Measurements from ENCODE around the gene SLCO1A2.

Gene SLCO1A2

GRCh38 chr12:21346542-21347205 is 12.0 kb upstream of the SLCO1A2 start:
- no peaks in the 10 kb centered on the region for H4K20me1 ChIP-seq (ENCODE audit: insufficient read depth, low read length)
- ATAC-seq (ENCODE audit: insufficient read depth, low read depth) (no peak), DNase-seq (no peak)
- no peaks in the 10 kb centered on the region for H3K27me3 ChIP-seq (ENCODE audit: insufficient read depth, low read length, poor library complexity)
- H3K9ac ChIP-seq (ENCODE audit: low read depth, low read length) = no peak overlapping the region
- no peaks in the 10 kb centered on the region for H3K4me1 ChIP-seq (ENCODE audit: insufficient read depth, low read length)
- no peaks in the 10 kb centered on the region for H3K9me3 ChIP-seq (ENCODE audit: insufficient read depth, low read length, severe bottlenecking)
- H3K4me3 ChIP-seq (ENCODE audit: low read depth in 1 of 2, low read length in 2 of 2) = no peak overlapping the region
- H2AFZ ChIP-seq (ENCODE audit: low read depth, low read length) = no peak overlapping the region
- no peaks in the 10 kb centered on the region for H3K36me3 ChIP-seq (ENCODE audit: insufficient read depth, low read length)
- no peak overlapping the region for H3K4me2 ChIP-seq (ENCODE audit: insufficient read depth, low read length)
- no peaks in the 10 kb centered on the region for H3K79me2 ChIP-seq (ENCODE audit: insufficient read depth, low read length)
- no peak overlapping the region for H3K27ac ChIP-seq (ENCODE audit: low read length)
- TF ChIP-seq CTCF (IDR thresholded peaks at IDR 0.05; ENCODE audit: borderline replicate concordance, extremely low read depth, low read length, poor library complexity, severe bottlenecking) = no peak
- no peak for TF ChIP-seq EZH2 (IDR thresholded peaks at IDR 0.05; ENCODE audit: borderline replicate concordance, low read depth, low read length, severe bottlenecking)

GRCh38 chr12:21343636-21344035 is 8.9 kb upstream of the SLCO1A2 start:
- H3K27ac ChIP-seq (ENCODE audit: low read length) = no peak overlapping the region
- no peak overlapping the region for H3K9ac ChIP-seq (ENCODE audit: low read depth, low read length)
- ATAC-seq (ENCODE audit: insufficient read depth, low read depth) (no peak), DNase-seq (no peak)
- no peaks in the 10 kb centered on the region for H3K27me3 ChIP-seq (ENCODE audit: insufficient read depth, low read length, poor library complexity)
- no peak overlapping the region for H3K4me3 ChIP-seq (ENCODE audit: low read depth in 1 of 2, low read length in 2 of 2)
- H3K4me2 ChIP-seq (ENCODE audit: insufficient read depth, low read length) = no peak overlapping the region
- no peaks in the 10 kb centered on the region for H4K20me1 ChIP-seq (ENCODE audit: insufficient read depth, low read length)
- no peak for TF ChIP-seq CTCF (IDR thresholded peaks at IDR 0.05; ENCODE audit: borderline replicate concordance, extremely low read depth, low read length, poor library complexity, severe bottlenecking)
- no peak for TF ChIP-seq EZH2 (IDR thresholded peaks at IDR 0.05; ENCODE audit: borderline replicate concordance, low read depth, low read length, severe bottlenecking)
- H2AFZ ChIP-seq (ENCODE audit: low read depth, low read length) = no peak overlapping the region
- H3K79me2 ChIP-seq (ENCODE audit: insufficient read depth, low read length) = no peaks in the 10 kb centered on the region
- H3K9me3 ChIP-seq (ENCODE audit: insufficient read depth, low read length, severe bottlenecking) = no peaks in the 10 kb centered on the region
- no peaks in the 10 kb centered on the region for H3K36me3 ChIP-seq (ENCODE audit: insufficient read depth, low read length)
- H3K4me1 ChIP-seq (ENCODE audit: insufficient read depth, low read length) = no peaks in the 10 kb centered on the region

- Histone ChIP-seq H3K36me3 (ENCODE audit: insufficient read depth, low read length) (no peaks in the 10 kb centered on the region), H3K79me2 (ENCODE audit: insufficient read depth, low read length) (no peaks in the 10 kb centered on the region), H3K4me1 (ENCODE audit: insufficient read depth, low read length) (no peaks in the 10 kb centered on the region), H3K9me3 (ENCODE audit: insufficient read depth, low read length, severe bottlenecking) (no peaks in the 10 kb centered on the region), H3K9ac (ENCODE audit: low read depth, low read length) (no peak overlapping the region), H2AFZ (ENCODE audit: low read depth, low read length) (no peak overlapping the region), H3K4me2 (ENCODE audit: insufficient read depth, low read length) (no peak overlapping the region), H3K27ac (ENCODE audit: low read length) (no peak overlapping the region), H4K20me1 (ENCODE audit: insufficient read depth, low read length) (no peaks in the 10 kb centered on the region), H3K4me3 (ENCODE audit: low read depth in 1 of 2, low read length in 2 of 2) (no peak overlapping the region), H3K27me3 (ENCODE audit: insufficient read depth, low read length, poor library complexity) (no peaks in the 10 kb centered on the region)
- TF ChIP-seq CTCF (IDR thresholded peaks at IDR 0.05; ENCODE audit: borderline replicate concordance, extremely low read depth, low read length, poor library complexity, severe bottlenecking) = no peak
- TF ChIP-seq EZH2 (IDR thresholded peaks at IDR 0.05; ENCODE audit: borderline replicate concordance, low read depth, low read length, severe bottlenecking) = no peak
- ATAC-seq (ENCODE audit: insufficient read depth, low read depth) = no peak
- no peak for DNase-seq
Observed at GRCh38 chr12:21341769-21342168, 7.1 kb upstream of the SLCO1A2 start.

Data from DND-41 (cell line).